Tibial artery (tissue), 4 donors: ENCODE results near the gene CTCF.

Experiments used
- DNase-seq, 2 donors: peaks; one replicate each; pipeline ENCODE4 v3.0.0-alpha.2; 2019
- H3K27ac ChIP-seq, 2 donors: fragments of 200-600 bp; sonication (generic) in 1 of 2; 1 replicate in 1 of 2; 2 replicates in 1 of 2; pipeline ENCODE4 v1.5.1; 2018 to 2019; ENCODE audit warnings: mild to moderate bottlenecking in 1 of 2
- H3K27me3 ChIP-seq, 2 donors: fragments of 200-600 bp; sonication (generic) in 1 of 2; one replicate each; pipeline versions ENCODE4 v1.5.1 to v1.6.0; 2016 to 2019
- H3K36me3 ChIP-seq, 3 donors: fragments of 200-600 bp; sonication (generic) in 2 of 3; one replicate each; pipeline ENCODE4 v1.5.1; 2016 to 2019; ENCODE audit warnings: mild to moderate bottlenecking in 2 of 3
- H3K4me1 ChIP-seq, 4 donors: fragments of 200-600 bp; sonication (generic) in 2 of 4; 1 replicate in 3 of 4; 2 replicates in 1 of 4; pipeline ENCODE4 v1.5.1; 2016 to 2019
- H3K4me3 ChIP-seq, 2 donors: fragments of 200-600 bp; sonication (generic) in 1 of 2; 1 replicate in 1 of 2; 2 replicates in 1 of 2; pipeline ENCODE4 v1.5.1; 2018 to 2019; ENCODE audit warnings: mild to moderate bottlenecking in 2 of 2
- H3K9me3 ChIP-seq, 3 donors: fragments of 200-600 bp; sonication (generic) in 1 of 3; one replicate each; pipeline ENCODE4 v1.5.1; 2016 to 2019
- CTCF ChIP-seq, 2 experiments: fragments of 200-600 bp in 1 of 2; fragments of 450-650 bp in 1 of 2; IDR thresholded peaks; one replicate each; pipeline ENCODE4 v1.5.1; 2017 to 2019; ENCODE audit warnings: antibody characterized with exemption in 2 of 2, mild to moderate bottlenecking in 1 of 2, moderate library complexity in 1 of 2
- intact Hi-C: fragments of 100-400 bp; cut with DNase I; formaldehyde crosslinking; loops from one replicate; pipeline ENCODE4 v1.15.0; 2023; ENCODE audit warnings: low total_unique reads

The CTCF gene

GRCh38 chr16:67667817-67668494, 105.6 kb downstream of the CTCF start:
- intact Hi-C loops: loop anchor here (1.0 to 5.0 kb wide), 4 partner anchors 105 to 147 kb away; partner anchors contain the start of genes RANBP10 and TSNAXIP1
- peak; percentile 93 to 99 for TF ChIP-seq CTCF (IDR thresholded peaks at IDR 0.05)
- DNase-seq: peak; percentile 88 to 95
- no peaks in the 10 kb centered on the region for H3K9me3 ChIP-seq
- H3K36me3 ChIP-seq: peaks cover 0 to 17% (median 3%) of the 10 kb centered on the region in 3 donors
- no peaks in the 10 kb centered on the region for H3K27me3 ChIP-seq
- H3K4me1 ChIP-seq: peaks cover 0 to 31% (median 23%) of the 10 kb centered on the region in 4 donors
- H3K27ac ChIP-seq: peak overlapping the region; percentile 90 to 95
- peak overlapping the region; percentile 71 to 82 for H3K4me3 ChIP-seq

- TF ChIP-seq CTCF (IDR thresholded peaks at IDR 0.05): no peak
- DNase-seq: no peak
- Histone ChIP-seq H3K4me3 (no peak overlapping the region), H3K36me3 (peaks cover 0 to 10% (median 0%) of the 10 kb centered on the region in 3 donors), H3K4me1 (peaks cover 0 to 38% (median 23%) of the 10 kb centered on the region in 4 donors), H3K27ac (peak overlapping the region in 1 of 2 donors; percentile 95), H3K9me3 (no peaks in the 10 kb centered on the region), H3K27me3 (no peaks in the 10 kb centered on the region)
- intact Hi-C loops: loop anchor here (2.0 to 5.0 kb wide), 3 partner anchors 121 to 148 kb away; partner anchors contain the start of genes RANBP10 and TSNAXIP1
Observed at GRCh38 chr16:67668495-67669157, 106.3 kb downstream of the CTCF start.

DNA sequence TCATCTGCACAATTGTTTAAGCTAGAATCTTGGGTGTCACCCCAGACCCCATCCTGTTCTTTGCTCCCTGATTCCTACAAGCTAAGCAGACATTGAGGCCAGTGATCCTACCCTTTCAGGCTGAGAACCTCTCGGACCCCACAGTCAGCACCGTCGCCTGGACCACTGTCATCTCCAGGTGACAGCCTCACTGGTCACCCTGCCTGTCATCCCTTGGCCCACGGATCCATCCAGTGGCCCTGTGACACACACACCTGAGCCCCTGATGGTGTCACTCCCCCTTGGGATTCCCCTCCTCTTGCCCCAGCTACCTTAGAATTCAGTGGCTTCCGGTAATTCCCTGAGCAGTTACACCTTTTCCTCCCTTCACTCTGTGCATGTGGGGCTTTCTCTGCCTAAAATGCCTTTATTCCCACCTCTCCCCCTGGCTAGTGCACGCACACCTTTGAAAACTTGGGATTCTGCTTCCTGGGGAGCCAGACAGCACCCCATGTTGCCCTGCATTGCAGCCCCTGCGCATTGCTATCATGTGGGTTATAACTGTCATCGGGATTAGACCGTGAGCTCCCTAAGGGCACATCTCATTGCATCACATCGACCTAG, 107.3 kb downstream of the CTCF start:
- H3K27me3 ChIP-seq: no peaks in the 10 kb centered on the region
- intact Hi-C loops: loop anchor here (2.0 to 10.0 kb wide), 5 partner anchors 53 to 255 kb away; partner anchors contain the start of genes RANBP10 and TSNAXIP1
- TF ChIP-seq CTCF (IDR thresholded peaks at IDR 0.05): no peak
- H3K9me3 ChIP-seq: no peaks in the 10 kb centered on the region
- H3K4me3 ChIP-seq: no peak overlapping the region
- peaks cover 0 to 48% (median 27%) of the 10 kb centered on the region in 4 donors for H3K4me1 ChIP-seq
- H3K27ac ChIP-seq: no peak overlapping the region
- no peak for DNase-seq
- peaks cover 0 to 6% (median 0%) of the 10 kb centered on the region in 3 donors for H3K36me3 ChIP-seq

GRCh38 chr16:67672306-67672705, 110.0 kb downstream of the CTCF start:
- no peak for TF ChIP-seq CTCF (IDR thresholded peaks at IDR 0.05)
- intact Hi-C loops: loop anchor here (5.0 to 10.0 kb wide), 2 partner anchors 50 to 252 kb away; no protein-coding TSS in a partner anchor

More at GRCh38 chr16:67672306-67672705, 110.0 kb downstream of the CTCF start:
- peak in 1 of 2 donors; percentile 47 for DNase-seq
- Histone ChIP-seq H3K27me3 (no peaks in the 10 kb centered on the region), H3K27ac (no peak overlapping the region), H3K36me3 (peaks cover 0 to 14% (median 6%) of the 10 kb centered on the region in 3 donors), H3K4me1 (peaks cover 0 to 45% (median 11%) of the 10 kb centered on the region in 4 donors), H3K9me3 (no peaks in the 10 kb centered on the region), H3K4me3 (no peak overlapping the region)
